Kidney capillary endothelial cell (primary cell): ENCODE measurements around the gene RAB44.

ENCODE experiments used
- DNase-seq: peaks from one replicate; pipeline ENCODE4 v3.0.0-alpha.2; 2018; ENCODE audit warnings: low spot score

Gene RAB44

GRCh38 chr6:36733300-36733699 lies 35.7 kb downstream of the RAB44 start:
- no peak for DNase-seq

- no peak for DNase-seq
Measured at GRCh38 chr6:36734486-36735060, 36.9 kb downstream of the RAB44 start.

GRCh38 chr6:36735110-36736071 lies 37.8 kb downstream of the RAB44 start:
- peak; percentile 63 for DNase-seq

- no peak for DNase-seq
Measured at GRCh38 chr6:36737043-36737785, 39.6 kb downstream of the RAB44 start.

- DNase-seq: no peak
Measured at GRCh38 chr6:36738108-36738507, 40.5 kb downstream of the RAB44 start.

- peak; percentile 61 for DNase-seq
Measured at GRCh38 chr6:36739947-36740817, 42.6 kb downstream of the RAB44 start.

- DNase-seq: no peak
Measured at GRCh38 chr6:36740818-36741179, 43.2 kb downstream of the RAB44 start.

GRCh38 chr6:36742146-36742545 lies 44.5 kb downstream of the RAB44 start:
- no peak for DNase-seq

GRCh38 chr6:36743032-36743431 lies 45.4 kb downstream of the RAB44 start:
- DNase-seq: no peak

GRCh38 chr6:36743538-36744303 lies 46.1 kb downstream of the RAB44 start:
- no peak for DNase-seq

- DNase-seq: no peak
Measured at GRCh38 chr6:36744304-36744673, 46.7 kb downstream of the RAB44 start.

- no peak for DNase-seq
Measured at GRCh38 chr6:36745283-36745682, 47.7 kb downstream of the RAB44 start.

GRCh38 chr6:36745836-36746235 lies 48.2 kb downstream of the RAB44 start:
- no peak for DNase-seq

- DNase-seq: no peak
Measured at GRCh38 chr6:36746251-36746650, 48.6 kb downstream of the RAB44 start.

- no peak for DNase-seq
Measured at GRCh38 chr6:36749829-36750489, 52.3 kb downstream of the RAB44 start.

GRCh38 chr6:36751091-36751490 lies 53.5 kb downstream of the RAB44 start:
- DNase-seq: no peak

- DNase-seq: no peak
Measured at GRCh38 chr6:36751833-36752186, 54.2 kb downstream of the RAB44 start.

GRCh38 chr6:36752187-36752885 lies 54.7 kb downstream of the RAB44 start:
- no peak for DNase-seq

- no peak for DNase-seq
Measured at GRCh38 chr6:36752886-36753506, 55.4 kb downstream of the RAB44 start.
